Vagina (tissue), 2 donors: ENCODE data around the gene ARMC9.
"Not testable (repeated sequence)": the region's sequence is repeated elsewhere in the genome, so short reads cannot be mapped to it uniquely, and the experiment has no call there.

Source experiments
- POLR2A ChIP-seq, 2 donors: fragments of 450-650 bp; IDR thresholded peaks; one replicate each; pipeline ENCODE4 v1.6.1; 2017; ENCODE audit warnings: antibody characterized with exemption in 2 of 2, mild to moderate bottlenecking in 2 of 2, moderate library complexity in 2 of 2
- POLR2AphosphoS5 ChIP-seq, 2 donors: sonication (generic); formaldehyde crosslinking; IDR thresholded peaks; one replicate each; pipeline ENCODE4 v1.9.0; 2017; ENCODE audit warnings: antibody characterized with exemption in 2 of 2, mild to moderate bottlenecking in 2 of 2, low read depth in 1 of 2; ENCODE audit not compliant: insufficient read depth in 1 of 2
- TF ChIP-seq, protein P1 (sequence below), 3 experiments: fragments of 450-650 bp in 2 of 3; fragments of 200-600 bp in 1 of 3; sonication (generic) in 1 of 3; IDR thresholded peaks; one replicate each; pipeline ENCODE4 v1.5.1; 2017 to 2019; ENCODE audit warnings: antibody characterized with exemption in 3 of 3, mild to moderate bottlenecking in 2 of 3, moderate library complexity in 2 of 3

DNA sequence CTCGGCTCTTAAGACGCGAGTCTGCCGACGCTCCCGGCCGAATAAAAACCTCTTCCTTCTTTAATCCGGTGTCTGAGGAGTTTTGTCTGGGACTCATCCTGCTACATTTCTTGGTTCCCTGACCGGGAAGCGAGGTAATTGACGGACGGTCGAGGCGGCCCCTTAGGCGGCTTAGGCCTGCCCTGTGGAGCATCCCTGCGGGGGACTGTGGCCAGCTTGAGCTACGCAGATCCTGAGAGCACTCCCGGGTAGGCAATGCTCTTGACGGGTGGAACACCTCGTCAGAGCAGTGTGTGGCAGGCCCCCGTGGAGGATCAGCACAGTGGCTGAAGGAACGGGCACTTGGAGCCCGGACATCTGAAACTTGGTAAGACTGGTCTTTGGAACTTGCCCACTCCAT is 202.7 kb downstream of the ARMC9 start:
- TF ChIP-seq, protein P1, sequence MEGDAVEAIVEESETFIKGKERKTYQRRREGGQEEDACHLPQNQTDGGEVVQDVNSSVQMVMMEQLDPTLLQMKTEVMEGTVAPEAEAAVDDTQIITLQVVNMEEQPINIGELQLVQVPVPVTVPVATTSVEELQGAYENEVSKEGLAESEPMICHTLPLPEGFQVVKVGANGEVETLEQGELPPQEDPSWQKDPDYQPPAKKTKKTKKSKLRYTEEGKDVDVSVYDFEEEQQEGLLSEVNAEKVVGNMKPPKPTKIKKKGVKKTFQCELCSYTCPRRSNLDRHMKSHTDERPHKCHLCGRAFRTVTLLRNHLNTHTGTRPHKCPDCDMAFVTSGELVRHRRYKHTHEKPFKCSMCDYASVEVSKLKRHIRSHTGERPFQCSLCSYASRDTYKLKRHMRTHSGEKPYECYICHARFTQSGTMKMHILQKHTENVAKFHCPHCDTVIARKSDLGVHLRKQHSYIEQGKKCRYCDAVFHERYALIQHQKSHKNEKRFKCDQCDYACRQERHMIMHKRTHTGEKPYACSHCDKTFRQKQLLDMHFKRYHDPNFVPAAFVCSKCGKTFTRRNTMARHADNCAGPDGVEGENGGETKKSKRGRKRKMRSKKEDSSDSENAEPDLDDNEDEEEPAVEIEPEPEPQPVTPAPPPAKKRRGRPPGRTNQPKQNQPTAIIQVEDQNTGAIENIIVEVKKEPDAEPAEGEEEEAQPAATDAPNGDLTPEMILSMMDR (IDR thresholded peaks at IDR 0.05) = not testable (repeated sequence)
- TF ChIP-seq POLR2A (IDR thresholded peaks at IDR 0.05); POLR2AphosphoS5 (IDR thresholded peaks at IDR 0.05; ENCODE audit: insufficient read depth in 1 of 2, low read depth in 1 of 2): not testable (repeated sequence)
